ENCODE data around the gene SLITRK1. TPM values are rescaled to one million over a fixed set of nuclear protein-coding genes. Genes with fewer than 3 reads are reported as not detected.

SLITRK1 gene
- total RNA-seq, 2 experiments from 2014 or later = not detected

GRCh38 chr13:83905641-83906040 lies 23.4 kb upstream of the SLITRK1 start:
- no peak for ATAC-seq (ENCODE audit: poor library complexity)
- Histone ChIP-seq H3K36me3 (ENCODE audit: insufficient read depth, low read length) (no peaks in the 10 kb centered on the region), H3K9me3 (ENCODE audit: control insufficient read depth in 1 of 2, insufficient read depth in 1 of 2, low read length in 2 of 2) (peaks cover 0 to 19% of the 10 kb centered on the region in 2 experiments), H3K4me3 (ENCODE audit: low read length) (no peak overlapping the region), H3K4me1 (ENCODE audit: insufficient read depth, low read length) (no peaks in the 10 kb centered on the region), H3K27ac (ENCODE audit: low read depth in 1 of 2, low read length in 2 of 2) (no peak overlapping the region), H3K27me3 (ENCODE audit: control insufficient read depth in 1 of 2, insufficient read depth in 2 of 2, low read length in 2 of 2) (no peaks in the 10 kb centered on the region)
- Mint-ChIP-seq H3K27me3 (no peaks in the 10 kb centered on the region), H3K4me3 (no peak overlapping the region), H3K4me1 (ENCODE audit: low read depth) (no peaks in the 10 kb centered on the region), H3K9me3 (no peaks in the 10 kb centered on the region), H3K27ac (no peak overlapping the region), H3K36me3 (ENCODE audit: low read depth) (no peaks in the 10 kb centered on the region)
- POLR2A ChIA-PET = no interaction called here
- DNase-seq = no peak
- CTCF ChIA-PET = no interaction called here
- TF ChIP-seq, protein P1, sequence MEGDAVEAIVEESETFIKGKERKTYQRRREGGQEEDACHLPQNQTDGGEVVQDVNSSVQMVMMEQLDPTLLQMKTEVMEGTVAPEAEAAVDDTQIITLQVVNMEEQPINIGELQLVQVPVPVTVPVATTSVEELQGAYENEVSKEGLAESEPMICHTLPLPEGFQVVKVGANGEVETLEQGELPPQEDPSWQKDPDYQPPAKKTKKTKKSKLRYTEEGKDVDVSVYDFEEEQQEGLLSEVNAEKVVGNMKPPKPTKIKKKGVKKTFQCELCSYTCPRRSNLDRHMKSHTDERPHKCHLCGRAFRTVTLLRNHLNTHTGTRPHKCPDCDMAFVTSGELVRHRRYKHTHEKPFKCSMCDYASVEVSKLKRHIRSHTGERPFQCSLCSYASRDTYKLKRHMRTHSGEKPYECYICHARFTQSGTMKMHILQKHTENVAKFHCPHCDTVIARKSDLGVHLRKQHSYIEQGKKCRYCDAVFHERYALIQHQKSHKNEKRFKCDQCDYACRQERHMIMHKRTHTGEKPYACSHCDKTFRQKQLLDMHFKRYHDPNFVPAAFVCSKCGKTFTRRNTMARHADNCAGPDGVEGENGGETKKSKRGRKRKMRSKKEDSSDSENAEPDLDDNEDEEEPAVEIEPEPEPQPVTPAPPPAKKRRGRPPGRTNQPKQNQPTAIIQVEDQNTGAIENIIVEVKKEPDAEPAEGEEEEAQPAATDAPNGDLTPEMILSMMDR (IDR thresholded peaks at IDR 0.05) = no peak
- intact Hi-C loops (cut with DNase I, micrococcal nuclease) = no loop called here

GRCh38 chr13:83895994-83896580 lies 13.8 kb upstream of the SLITRK1 start:
- TF ChIP-seq, protein P1 (IDR thresholded peaks at IDR 0.05) = no peak
- Mint-ChIP-seq H3K36me3 (ENCODE audit: low read depth) (no peaks in the 10 kb centered on the region), H3K27ac (no peak overlapping the region), H3K4me3 (no peak overlapping the region), H3K9me3 (no peaks in the 10 kb centered on the region), H3K27me3 (no peaks in the 10 kb centered on the region), H3K4me1 (ENCODE audit: low read depth) (no peaks in the 10 kb centered on the region)
- no peaks in the 10 kb centered on the region for H3K36me3 ChIP-seq (ENCODE audit: insufficient read depth, low read length)
- no peaks in the 10 kb centered on the region for H3K4me1 ChIP-seq (ENCODE audit: insufficient read depth, low read length)
- peaks cover 0 to 4% of the 10 kb centered on the region in 2 experiments for H3K9me3 ChIP-seq (ENCODE audit: control insufficient read depth in 1 of 2, insufficient read depth in 1 of 2, low read length in 2 of 2)
- ChIA-PET CTCF (no interaction called here), POLR2A (no interaction called here)
- no peak overlapping the region for H3K27ac ChIP-seq (ENCODE audit: low read depth in 1 of 2, low read length in 2 of 2)
- H3K27me3 ChIP-seq (ENCODE audit: control insufficient read depth in 1 of 2, insufficient read depth in 2 of 2, low read length in 2 of 2) = no peaks in the 10 kb centered on the region
- DNase-seq = no peak
- ATAC-seq (ENCODE audit: poor library complexity) = no peak
- no peak overlapping the region for H3K4me3 ChIP-seq (ENCODE audit: low read length)
- intact Hi-C loops (cut with DNase I, micrococcal nuclease) = no loop called here

- TF ChIP-seq, protein P1 (IDR thresholded peaks at IDR 0.05) = no peak
- intact Hi-C loops (cut with DNase I, micrococcal nuclease) = no loop called here
- Mint-ChIP-seq H3K27ac (no peak overlapping the region), H3K4me1 (ENCODE audit: low read depth) (no peaks in the 10 kb centered on the region), H3K36me3 (ENCODE audit: low read depth) (no peaks in the 10 kb centered on the region), H3K9me3 (no peaks in the 10 kb centered on the region), H3K27me3 (no peaks in the 10 kb centered on the region), H3K4me3 (no peak overlapping the region)
- no peaks in the 10 kb centered on the region for H3K36me3 ChIP-seq (ENCODE audit: insufficient read depth, low read length)
- H3K9me3 ChIP-seq (ENCODE audit: control insufficient read depth in 1 of 2, insufficient read depth in 1 of 2, low read length in 2 of 2) = no peaks in the 10 kb centered on the region
- no peaks in the 10 kb centered on the region for H3K4me1 ChIP-seq (ENCODE audit: insufficient read depth, low read length)
- ChIA-PET POLR2A (no interaction called here), CTCF (no interaction called here)
- DNase-seq (no peak), ATAC-seq (ENCODE audit: poor library complexity) (no peak)
- H3K27ac ChIP-seq (ENCODE audit: low read depth in 1 of 2, low read length in 2 of 2) = no peak overlapping the region
- H3K4me3 ChIP-seq (ENCODE audit: low read length) = no peak overlapping the region
- H3K27me3 ChIP-seq (ENCODE audit: control insufficient read depth in 1 of 2, insufficient read depth in 2 of 2, low read length in 2 of 2) = no peaks in the 10 kb centered on the region
These were observed 8.1 kb upstream of the SLITRK1 start for GRCh38 chr13:83890358-83890757.

Measured in CD4-positive, alpha-beta T cell (primary cell).